Sciatic nerve (tissue), 2 donors: ENCODE results near the gene NRARP. TPM values are rescaled to one million over a fixed set of nuclear protein-coding genes. Genes with fewer than 3 reads are reported as not detected.

ENCODE experiments used
- ATAC-seq: fragments of 200-7000 bp; cut with Tn5 transposase; one replicate; pipeline ENCODE4 v1.9.1; 2020; ENCODE audit warnings: mild to moderate bottlenecking, moderate library complexity
- DNase-seq: peaks from one replicate; pipeline ENCODE4 v3.0.0-alpha.2; 2020; ENCODE audit warnings: low spot score
- intact Hi-C: fragments of 100-400 bp; cut with DNase I; formaldehyde crosslinking; loops from one replicate; pipeline ENCODE4 v1.14.2; 2022
- total RNA-seq: library from RNA; stranded (reverse); fragmentation: NEBNext Ultra II Directional; extraction: Animal tissue kit (Norgen Biotek cat#: 25700); gene quantifications from one replicate; pipeline ENCODE4 v1.2.1, GENCODE V29; 2021
- donor health status: DM: no; HTN: no; CAD: no.
- donor health status: DM: no; HTN: no; CAD: no.

Gene NRARP
- total RNA-seq, 1 donor from 2014 or later = 18.5 TPM

DNA sequence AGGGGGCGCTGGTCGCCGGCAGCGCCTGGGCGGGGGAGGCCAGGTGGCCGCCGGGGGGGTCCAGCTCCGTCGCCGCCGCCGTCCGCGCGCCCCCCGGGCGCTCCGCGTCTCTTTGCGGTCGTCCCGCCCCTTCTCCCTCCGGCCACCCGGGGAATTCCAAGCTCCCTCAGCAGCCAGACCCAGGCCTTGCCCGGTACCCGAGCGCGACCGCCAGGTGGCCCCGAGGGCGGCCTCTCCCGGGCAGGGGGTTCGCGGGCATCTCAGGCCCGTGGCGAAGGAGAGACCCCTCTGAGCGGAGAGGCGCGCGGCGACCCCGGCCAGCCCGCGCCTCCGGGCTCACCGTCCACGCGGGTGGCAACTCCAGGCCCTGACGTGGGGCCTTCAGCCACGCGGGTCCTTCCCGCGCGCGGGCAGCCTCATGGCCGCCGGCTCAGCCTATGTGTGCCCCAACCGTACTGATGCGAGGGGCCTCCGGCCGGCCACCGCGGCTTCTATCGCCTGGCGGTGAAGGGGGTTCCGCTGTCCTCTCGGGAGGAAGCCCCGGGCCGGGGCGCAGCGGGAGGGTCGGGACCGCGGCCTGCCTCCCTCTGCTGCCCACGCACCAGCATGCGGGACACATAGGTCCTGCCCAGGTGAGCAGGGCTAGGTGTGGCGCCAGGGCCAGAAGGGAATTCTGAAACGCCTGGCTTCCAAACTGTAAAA lies 529 bp upstream of the NRARP start:
- ATAC-seq (no peak), DNase-seq (no peak)

DNA sequence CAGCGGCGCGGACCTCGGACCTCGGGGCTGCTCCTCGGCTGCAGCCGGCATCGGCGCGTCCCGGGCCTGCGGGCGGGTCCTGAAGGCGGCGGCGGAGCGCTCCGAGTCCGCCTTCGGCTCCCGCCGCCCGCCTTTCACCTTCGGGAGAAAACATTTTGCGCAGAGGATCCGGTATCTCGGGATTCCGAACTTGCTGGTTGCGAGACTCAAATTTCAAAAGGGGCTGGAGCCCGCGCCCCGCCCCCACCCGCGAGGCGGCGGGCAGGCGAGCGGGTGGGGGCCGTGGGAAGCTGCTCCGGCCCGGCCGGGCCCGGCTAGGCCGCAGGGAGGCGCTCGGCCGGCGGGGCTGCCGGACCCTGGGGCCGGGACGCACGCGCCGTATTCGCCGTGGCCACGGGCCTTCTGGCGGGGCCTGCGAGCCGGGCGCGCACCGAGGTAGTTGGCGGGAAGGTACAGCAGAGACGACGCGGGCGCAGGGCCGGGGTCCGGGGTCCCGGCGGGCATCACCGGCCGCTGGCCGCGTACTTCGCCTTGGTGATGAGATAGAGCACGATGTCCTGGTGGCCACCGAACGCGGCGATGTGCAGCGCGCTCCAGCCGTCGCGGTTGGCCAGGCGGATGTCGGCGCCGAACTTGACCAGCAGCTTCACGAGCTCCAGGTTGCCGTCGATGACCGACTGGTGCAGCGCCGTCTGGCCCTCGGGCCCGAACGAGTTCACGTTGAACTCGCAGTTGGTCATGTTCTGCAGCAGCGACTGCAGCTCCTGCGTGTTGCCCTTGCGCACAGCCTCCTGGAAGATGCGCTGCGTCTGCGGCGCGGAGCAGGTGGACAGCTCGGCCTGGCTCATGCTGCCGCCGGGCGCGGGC lies 757 bp downstream of the NRARP start:
- DNase-seq (no peak), ATAC-seq (no peak)
- intact Hi-C loops = loop anchor here (5.0 kb wide), 1 partner anchor 106 kb away; no protein-coding TSS in a partner anchor

More for the DNA sequence above, 529 bp upstream of the NRARP start:
- intact Hi-C loops = loop anchor here (5.0 kb wide), 1 partner anchor 105 kb away; no protein-coding TSS in a partner anchor

DNA sequence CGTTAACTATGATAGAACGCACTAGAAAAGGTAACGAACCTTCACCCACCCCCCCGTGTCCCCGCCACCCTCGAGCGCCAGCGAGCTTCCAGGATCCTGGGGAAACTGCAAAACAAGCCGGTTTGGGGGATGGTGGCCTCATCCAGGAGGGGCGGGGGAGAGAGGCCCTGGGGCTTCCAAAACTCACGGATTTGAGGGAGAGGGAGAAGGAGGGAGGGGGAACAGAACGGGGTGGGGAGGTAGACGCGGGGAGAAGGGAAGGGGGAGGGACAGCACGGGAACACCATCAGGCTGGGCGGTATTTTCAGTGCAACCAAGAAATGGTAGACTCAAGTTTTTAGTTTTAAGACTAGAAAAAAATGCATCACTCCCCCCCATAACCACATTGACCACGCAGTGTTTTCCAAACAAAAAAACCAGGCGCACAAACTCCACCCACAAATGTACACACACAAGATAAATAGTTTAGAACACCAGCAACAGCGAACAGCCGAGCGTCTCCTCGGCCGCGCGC lies 1.4 kb downstream of the NRARP start:
- DNase-seq = no peak
- ATAC-seq = no peak
- intact Hi-C loops = loop anchor here (5.0 kb wide), 1 partner anchor 107 kb away; no protein-coding TSS in a partner anchor

DNA sequence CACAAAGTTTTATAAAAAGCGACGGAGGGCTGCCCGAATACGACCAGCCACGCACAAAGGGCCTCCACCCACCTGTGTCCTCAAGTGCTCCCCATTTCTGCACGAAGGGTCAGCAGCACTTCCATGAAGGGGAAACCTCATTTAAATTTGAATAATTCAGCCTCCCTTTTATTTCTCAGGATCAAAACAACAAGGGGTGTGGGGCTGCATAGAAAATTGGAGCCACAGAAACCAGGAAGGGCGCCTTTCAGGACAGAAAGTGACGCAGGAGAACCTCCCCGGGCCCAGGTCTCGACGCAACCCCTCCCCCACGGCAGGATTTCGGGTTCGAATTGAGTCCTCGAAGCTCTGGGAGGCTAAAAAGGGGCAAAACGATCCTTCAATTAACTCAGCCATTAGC lies 2.1 kb downstream of the NRARP start:
- no peak for ATAC-seq
- intact Hi-C loops = loop anchor here (5.0 kb wide), 1 partner anchor 107 kb away; no protein-coding TSS in a partner anchor

GRCh38 chr9:137299203-137299565 lies 2.9 kb downstream of the NRARP start:
- ATAC-seq (no peak), DNase-seq (no peak)
- intact Hi-C loops = no loop called here

More for the DNA sequence above, 2.1 kb downstream of the NRARP start:
- DNase-seq = no peak

GRCh38 chr9:137298401-137299202 lies 3.5 kb downstream of the NRARP start:
- intact Hi-C loops = no loop called here
- DNase-seq (no peak), ATAC-seq (no peak)

GRCh38 chr9:137297966-137298365 lies 4.1 kb downstream of the NRARP start:
- ATAC-seq = no peak
- intact Hi-C loops = no loop called here
- DNase-seq = no peak

DNA sequence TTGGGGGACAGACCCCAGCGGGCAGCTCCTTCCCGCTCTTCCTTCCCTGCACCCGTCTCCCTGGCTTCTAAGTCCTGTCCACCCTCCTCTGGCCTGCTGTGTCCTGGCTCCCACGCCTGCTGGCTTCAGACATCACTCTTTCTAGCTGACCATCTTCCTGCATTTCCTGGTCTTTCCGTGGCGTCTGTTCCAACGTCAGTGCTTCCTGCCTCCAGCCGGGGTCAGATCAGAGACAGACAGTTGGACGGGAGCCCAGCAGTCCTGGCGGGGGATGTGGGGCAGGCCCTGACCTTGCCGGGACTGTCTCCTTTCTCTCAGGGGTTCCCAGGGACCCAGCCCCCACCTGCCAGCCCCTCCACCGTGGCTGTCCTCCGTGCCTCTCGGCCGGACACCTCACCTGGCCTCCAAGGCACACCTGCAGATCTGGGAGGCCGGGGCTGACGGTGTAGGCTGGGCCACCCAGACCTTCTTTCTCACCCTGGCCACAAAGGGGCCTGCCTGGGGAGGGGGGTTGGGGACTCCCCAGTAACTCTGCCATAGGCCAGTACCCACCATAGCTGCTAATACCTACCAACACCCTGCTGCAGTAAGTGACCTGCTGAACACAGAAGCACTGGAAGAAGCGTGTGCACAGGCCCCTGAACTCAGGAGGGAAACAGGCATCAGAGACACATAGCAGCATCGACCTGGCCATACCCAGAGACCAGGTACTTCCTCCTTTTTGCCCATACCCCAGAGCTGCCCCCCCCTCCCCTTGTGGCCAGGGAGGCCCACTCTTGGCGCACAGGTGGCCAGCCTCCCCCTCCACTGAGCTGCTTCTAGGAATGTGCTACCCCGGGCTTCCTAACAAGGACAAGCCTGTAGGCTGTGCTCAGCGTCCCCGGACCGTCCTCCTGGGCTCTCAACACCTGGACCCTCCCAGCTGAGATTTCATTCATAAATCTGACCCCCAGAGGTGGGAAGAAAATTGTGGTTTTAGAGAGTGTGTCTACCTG lies 5.1 kb downstream of the NRARP start:
- intact Hi-C loops = no loop called here
- DNase-seq (no peak), ATAC-seq (peak; percentile 11)

GRCh38 chr9:137295849-137296669 lies 6.0 kb downstream of the NRARP start:
- DNase-seq (no peak), ATAC-seq (peak; percentile 4)
- intact Hi-C loops = no loop called here

DNA sequence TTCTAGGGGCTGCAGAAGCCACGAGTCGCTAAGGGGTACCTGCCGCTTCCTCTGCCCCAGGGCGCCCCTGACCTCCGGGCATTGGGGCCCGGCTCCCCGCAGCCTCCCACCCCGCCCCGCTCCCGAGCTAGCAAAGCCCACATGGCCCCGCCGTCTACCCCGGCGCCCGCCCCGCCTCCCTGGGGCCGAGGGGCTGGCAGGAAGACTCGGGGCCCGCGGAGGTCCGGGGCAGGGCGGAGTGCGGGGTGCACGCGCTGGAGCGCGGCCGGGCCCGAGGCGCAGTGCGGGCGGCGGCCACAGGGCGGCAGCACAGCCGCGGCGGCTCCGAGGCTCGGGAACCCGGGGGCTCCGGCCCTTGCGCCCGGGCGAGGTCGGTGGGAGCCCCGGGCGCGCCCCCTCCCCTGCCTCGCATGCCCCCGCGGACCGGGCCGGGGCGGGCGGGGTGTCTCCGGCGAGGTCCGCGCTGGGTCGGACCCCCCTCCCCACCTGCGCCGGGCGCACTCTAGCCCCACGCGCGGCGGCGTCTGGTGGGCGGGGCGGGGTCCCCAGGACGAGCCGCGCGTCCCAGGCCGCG lies 6.7 kb downstream of the NRARP start:
- ATAC-seq (no peak), DNase-seq (no peak)
- intact Hi-C loops = no loop called here

- intact Hi-C loops = no loop called here
- no peak for ATAC-seq
Measured at GRCh38 chr9:137294681-137295237, 7.3 kb downstream of the NRARP start.

GRCh38 chr9:137294091-137294680 lies 7.9 kb downstream of the NRARP start:
- intact Hi-C loops = no loop called here
- DNase-seq = no peak
- ATAC-seq = peak; percentile 21

More at GRCh38 chr9:137294681-137295237, 7.3 kb downstream of the NRARP start:
- DNase-seq = no peak

GRCh38 chr9:137293482-137294090 lies 8.5 kb downstream of the NRARP start:
- no peak for ATAC-seq
- no peak for DNase-seq
- intact Hi-C loops = no loop called here

DNA sequence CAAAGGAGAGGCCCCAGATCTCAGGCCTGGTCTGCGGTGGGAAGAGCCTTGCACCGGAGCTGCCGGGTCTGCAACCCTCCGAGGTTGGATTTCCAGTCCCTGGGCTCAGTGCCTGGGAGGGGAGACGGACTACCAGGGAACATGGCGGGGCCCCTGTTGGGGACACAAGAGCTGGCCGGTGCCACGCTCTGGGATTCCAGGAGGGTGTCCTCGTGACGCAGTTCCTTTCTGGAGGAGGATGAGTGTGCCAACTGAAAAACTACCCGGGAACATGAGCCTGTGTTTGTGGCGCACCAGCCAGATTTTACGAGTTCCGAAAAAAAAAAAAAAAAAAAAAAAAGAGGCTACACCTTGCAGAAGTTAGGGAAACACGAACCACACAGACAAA lies 9.0 kb downstream of the NRARP start:
- DNase-seq (no peak), ATAC-seq (no peak)
- intact Hi-C loops = no loop called here

GRCh38 chr9:137286975-137287383 lies 15.1 kb downstream of the NRARP start:
- ATAC-seq = peak; percentile 59
- no peak for DNase-seq
- intact Hi-C loops = no loop called here
